SK-N-MC (cell line): ENCODE measurements around the gene ZNF496.
"Not testable (repeated sequence)": the region's sequence is repeated elsewhere in the genome, so short reads cannot be mapped to it uniquely, and the experiment has no call there.

ENCODE experiments used
- DNase-seq: peaks from one replicate; pipeline ENCODE4 v3.0.0-alpha.2; 2011; ENCODE audit warnings: low read depth, low spot score
- H3K27ac ChIP-seq: fragments of 200-600 bp; sonication (generic); 2 replicates; pipeline ENCODE4 v1.5.1; 2016; ENCODE audit warnings: mixed run types
- H3K36me3 ChIP-seq: fragments of 200-600 bp; sonication (generic); 2 replicates; pipeline ENCODE4 v1.6.1; 2017; ENCODE audit warnings: antibody characterized with exemption, low read length, mixed read lengths; ENCODE audit not compliant: insufficient read depth
- H3K4me3 ChIP-seq: fragments of 200-600 bp; sonication (generic); 2 replicates; pipeline ENCODE4 v1.5.1; 2016
- H3K9ac ChIP-seq: fragments of 200-600 bp; sonication (generic); 2 replicates; pipeline ENCODE4 v1.8.0; 2017; ENCODE audit warnings: mixed run types, mixed read lengths; ENCODE audit not compliant: insufficient read length
- H3K9me3 ChIP-seq: fragments of 200-600 bp; sonication (generic); 2 replicates; pipeline ENCODE4 v1.6.1; 2017; ENCODE audit warnings: low read depth, mild to moderate bottlenecking, antibody characterized with exemption, low read length, moderate library complexity, mixed read lengths
- EZH2 ChIP-seq: fragments of 200-600 bp; sonication (generic); IDR thresholded peaks from one replicate; pipeline ENCODE4 v1.6.1; 2017; ENCODE audit warnings: antibody characterized with exemption
- FOXP2 ChIP-seq: optimal IDR thresholded peaks from 2 replicates; pipeline ENCODE3; 2011; ENCODE audit warnings: mild to moderate bottlenecking, moderate library complexity; ENCODE audit not compliant: insufficient read depth; ENCODE audit errors: extremely low read length, control extremely low read depth
- POLR2AphosphoS5 ChIP-seq: IDR thresholded peaks from 2 replicates; pipeline ENCODE4 v1.6.1; 2012; ENCODE audit warnings: mild to moderate bottlenecking, low read depth, low read length, borderline replicate concordance

Gene ZNF496

DNA sequence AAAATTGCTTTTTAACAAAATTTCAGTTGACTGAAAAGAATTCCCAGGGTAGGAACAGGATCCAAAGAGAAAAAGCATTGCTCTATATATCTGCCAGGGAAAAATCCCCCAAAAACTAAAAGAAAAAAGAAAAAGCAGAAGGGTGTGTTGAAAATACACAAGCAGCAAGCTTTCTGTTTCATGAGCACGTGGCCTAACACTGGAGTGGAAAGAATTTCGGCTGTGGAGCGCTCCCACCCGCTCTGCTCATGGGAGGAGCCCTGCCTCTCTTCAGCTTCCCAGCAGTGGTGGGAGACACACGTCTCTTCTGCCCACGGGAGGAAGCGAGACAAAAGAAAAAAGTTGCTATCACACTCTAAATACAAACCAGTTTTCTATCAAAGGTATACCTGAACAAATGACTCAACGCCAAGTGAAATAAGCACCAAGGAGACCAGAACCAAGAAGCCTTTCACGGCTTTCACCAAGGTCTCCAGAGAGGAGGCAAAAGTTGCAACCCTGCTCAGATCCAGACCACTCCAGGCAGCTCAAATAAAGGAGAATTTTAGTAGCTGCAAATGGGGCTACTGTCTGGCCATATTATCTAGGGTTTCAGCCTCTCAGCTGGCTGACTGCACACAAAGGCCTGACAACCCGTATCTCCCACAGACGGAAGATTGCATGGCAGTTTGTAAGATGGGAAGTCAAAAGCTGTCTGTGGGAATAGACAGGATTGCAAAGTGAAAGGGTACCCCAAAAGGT, 29.5 kb upstream of the ZNF496 start:
- Histone ChIP-seq H3K9me3 (no peaks in the 10 kb centered on the region), H3K9ac (no peak overlapping the region), H3K27ac (no peak overlapping the region), H3K4me3 (no peak overlapping the region), H3K36me3 (no peaks in the 10 kb centered on the region)
- TF ChIP-seq POLR2AphosphoS5 = no peak
- TF ChIP-seq FOXP2 = no peak
- no peak for TF ChIP-seq EZH2
- DNase-seq = no peak

DNA sequence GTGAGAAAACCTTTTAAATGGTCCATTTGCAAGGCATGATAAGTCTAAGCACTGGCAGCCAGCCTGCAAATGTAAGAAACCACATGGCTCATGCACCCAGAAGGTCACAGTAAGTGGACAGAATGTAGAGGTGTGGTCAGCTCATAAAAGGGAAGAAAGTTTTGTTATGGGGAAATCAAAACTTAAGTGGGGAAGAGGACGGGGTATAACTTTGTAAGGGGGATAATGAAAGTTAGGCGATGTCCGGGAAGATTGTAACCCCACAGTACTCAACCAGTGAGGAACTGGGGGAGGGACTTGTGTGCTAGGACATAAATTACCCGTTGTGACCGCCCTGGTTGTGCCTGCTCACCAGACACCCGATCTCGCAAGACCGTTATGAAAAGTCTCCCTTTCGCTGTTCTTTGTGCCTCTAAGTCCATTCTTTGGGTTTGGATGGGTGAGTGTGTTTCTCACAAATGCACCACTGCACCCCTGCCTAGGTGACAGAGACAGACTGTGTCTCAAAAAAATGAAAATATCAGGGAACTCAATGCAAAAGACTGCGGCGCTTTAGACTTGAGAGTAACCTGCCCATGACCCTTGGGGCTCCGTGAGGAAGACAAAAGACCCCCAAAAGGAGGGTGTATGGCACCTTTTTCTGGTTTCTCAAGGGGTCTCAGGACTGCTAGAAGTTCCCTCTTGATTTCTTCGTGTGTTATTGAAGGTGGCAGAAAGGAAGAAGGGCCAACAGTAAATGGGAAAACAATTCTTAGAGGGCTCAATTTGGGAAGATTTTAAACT, 28.6 kb upstream of the ZNF496 start:
- TF ChIP-seq FOXP2 (no peak), EZH2 (no peak), POLR2AphosphoS5 (no peak)
- Histone ChIP-seq H3K27ac (no peak overlapping the region), H3K9me3 (no peaks in the 10 kb centered on the region), H3K9ac (no peak overlapping the region), H3K4me3 (no peak overlapping the region), H3K36me3 (no peaks in the 10 kb centered on the region)
- no peak for DNase-seq

DNA sequence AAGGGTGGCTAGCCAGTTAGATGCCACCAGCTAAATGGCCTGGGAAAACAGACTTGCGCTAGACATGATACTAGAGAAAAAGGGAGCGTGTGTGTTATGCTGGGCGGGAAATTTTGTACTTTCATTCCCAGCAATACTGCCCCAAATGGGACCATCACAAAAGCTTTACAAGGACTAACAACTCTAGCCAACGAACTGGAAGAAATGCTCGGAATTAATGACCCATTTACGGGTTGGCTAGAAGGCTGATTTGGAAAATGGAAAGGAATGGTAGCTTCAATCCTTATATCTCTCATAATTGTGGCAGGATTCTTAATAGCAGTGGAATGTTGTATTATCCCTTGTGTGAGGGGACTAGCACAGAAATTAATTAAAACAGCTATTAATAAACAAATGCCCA, 27.9 kb upstream of the ZNF496 start:
- TF ChIP-seq POLR2AphosphoS5 = no peak
- TF ChIP-seq EZH2 = no peak
- TF ChIP-seq FOXP2 = no peak

DNA sequence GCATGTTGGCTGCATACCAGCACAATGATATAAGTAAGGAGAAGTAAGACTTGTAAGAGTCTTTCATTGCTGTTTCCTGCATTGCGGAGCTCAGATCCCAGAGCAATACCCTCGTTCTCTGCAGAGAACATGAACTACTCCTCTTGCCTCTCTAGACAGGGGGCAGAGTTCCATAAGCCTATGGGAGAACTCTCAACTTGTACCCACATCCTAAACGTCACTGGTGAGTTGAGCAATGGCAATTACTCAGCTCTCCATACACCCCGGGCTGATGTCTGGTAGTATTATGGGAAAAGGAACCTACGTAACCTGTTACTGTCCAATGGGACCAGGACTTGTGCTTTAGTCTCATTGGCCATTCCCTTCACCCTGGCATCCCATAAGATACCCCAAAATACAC, 27.3 kb upstream of the ZNF496 start:
- Histone ChIP-seq H3K9me3 (no peaks in the 10 kb centered on the region), H3K9ac (no peak overlapping the region), H3K27ac (no peak overlapping the region), H3K36me3 (no peaks in the 10 kb centered on the region), H3K4me3 (no peak overlapping the region)
- no peak for DNase-seq
- no peak for TF ChIP-seq FOXP2
- TF ChIP-seq POLR2AphosphoS5 = no peak
- no peak for TF ChIP-seq EZH2

More for the DNA sequence above, 27.9 kb upstream of the ZNF496 start:
- no peak for DNase-seq
- no peak overlapping the region for H3K27ac ChIP-seq
- H3K9ac ChIP-seq = no peak overlapping the region
- H3K4me3 ChIP-seq = no peak overlapping the region
- no peaks in the 10 kb centered on the region for H3K36me3 ChIP-seq
- no peaks in the 10 kb centered on the region for H3K9me3 ChIP-seq

DNA sequence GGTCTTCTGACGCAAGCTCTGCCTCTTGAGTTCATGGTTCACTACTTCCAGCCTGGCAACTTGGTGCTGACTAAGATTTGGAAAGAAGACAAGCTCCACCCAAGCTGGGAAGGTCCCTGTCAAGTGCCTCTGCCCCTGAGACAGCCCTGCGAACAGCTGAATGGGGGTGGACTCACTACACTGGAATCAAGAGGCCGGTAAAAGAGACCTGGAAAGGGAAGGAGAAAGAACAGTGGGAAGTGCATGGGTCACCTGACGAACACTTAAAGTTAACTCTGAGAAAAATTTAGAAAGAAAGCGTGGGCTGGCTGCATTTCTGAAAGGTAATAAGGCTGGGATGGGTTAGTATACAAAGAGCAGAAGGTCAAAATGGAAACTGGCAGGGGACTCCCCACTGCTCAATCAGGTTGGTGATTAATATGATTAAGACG, 26.1 kb upstream of the ZNF496 start:
- no peak overlapping the region for H3K9ac ChIP-seq
- no peak for TF ChIP-seq FOXP2
- TF ChIP-seq POLR2AphosphoS5 = no peak
- TF ChIP-seq EZH2 = no peak
- DNase-seq = no peak
- H3K36me3 ChIP-seq = no peaks in the 10 kb centered on the region
- no peak overlapping the region for H3K4me3 ChIP-seq
- H3K9me3 ChIP-seq = no peaks in the 10 kb centered on the region
- H3K27ac ChIP-seq = no peak overlapping the region

DNA sequence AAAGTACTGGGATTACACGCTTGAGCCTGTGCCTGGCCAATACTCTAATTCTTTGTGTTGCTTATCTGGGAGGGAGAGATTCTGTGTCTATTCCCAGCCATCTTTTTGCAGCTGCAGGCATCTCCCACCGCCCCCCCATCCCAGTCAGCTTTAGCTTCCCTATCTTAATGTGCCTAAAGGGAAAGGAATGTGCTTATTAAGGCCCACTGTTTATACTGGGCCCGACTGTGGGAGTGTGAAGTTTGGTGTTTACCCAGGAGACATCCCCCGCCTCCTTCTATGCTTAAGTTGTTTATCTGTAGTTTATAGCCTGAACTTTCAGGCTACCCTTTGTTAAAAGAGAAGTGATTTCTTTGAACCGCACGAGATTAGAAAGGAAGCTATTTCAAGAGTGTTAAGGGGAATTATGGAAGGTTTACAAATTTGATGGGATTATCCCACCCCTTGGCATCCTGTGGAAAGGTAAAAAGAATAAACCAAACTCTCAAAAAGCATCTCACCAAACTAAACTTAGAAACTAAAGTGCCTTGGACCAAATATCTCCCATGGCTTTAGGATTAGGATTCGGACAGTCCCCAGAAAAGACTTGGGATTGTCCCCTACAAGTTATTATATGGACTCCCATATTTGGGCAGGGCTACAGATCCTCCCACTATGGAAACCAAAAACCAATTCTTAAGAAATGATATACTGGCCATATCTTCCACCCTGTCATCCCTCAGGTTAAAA, 25.5 kb upstream of the ZNF496 start:
- Histone ChIP-seq H3K9me3 (no peaks in the 10 kb centered on the region), H3K36me3 (no peaks in the 10 kb centered on the region), H3K4me3 (no peak overlapping the region), H3K27ac (no peak overlapping the region), H3K9ac (no peak overlapping the region)
- TF ChIP-seq POLR2AphosphoS5 = no peak
- TF ChIP-seq FOXP2 = no peak
- no peak for TF ChIP-seq EZH2
- DNase-seq = no peak

DNA sequence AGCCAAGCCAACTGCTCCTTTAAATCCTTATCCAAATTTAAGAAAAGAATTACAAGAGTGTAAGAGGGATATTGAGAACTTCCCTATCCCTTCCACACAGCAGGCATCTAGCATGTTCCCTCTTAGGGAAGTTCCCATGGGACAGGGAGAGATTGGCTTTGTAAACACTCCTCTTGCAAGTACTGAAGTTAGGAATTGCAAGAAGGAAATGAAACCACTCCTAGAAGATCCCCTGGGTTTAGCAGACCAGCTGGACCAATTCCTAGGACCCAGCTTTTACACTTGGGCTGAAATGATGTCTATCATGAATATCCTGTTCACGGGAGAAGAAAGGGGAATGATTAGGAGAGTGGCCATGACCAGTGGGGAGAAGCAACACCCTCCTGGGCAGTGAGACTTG, 23.5 kb upstream of the ZNF496 start:
- H3K4me3 ChIP-seq, H3K36me3 ChIP-seq, H3K9ac ChIP-seq, H3K9me3 ChIP-seq, H3K27ac ChIP-seq, DNase-seq: not testable (repeated sequence)

DNA sequence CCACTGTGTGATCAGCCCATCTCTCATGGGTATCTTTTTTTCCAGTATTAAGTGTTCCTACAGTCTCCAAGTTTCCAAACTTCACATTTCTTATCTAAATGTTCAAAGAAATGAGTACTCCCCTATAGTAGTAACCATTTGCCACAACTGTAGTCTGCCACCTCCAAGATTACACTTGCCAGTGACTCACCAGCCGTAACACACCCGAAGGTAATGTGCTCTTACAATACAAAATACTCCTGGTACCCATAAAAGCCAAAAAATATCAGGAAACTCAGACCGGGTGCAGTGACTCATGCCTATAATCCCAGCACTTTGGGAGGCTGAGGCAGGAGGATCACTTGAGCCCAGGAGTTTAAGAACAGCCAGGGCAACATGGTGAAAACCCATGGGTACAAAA, 20.5 kb upstream of the ZNF496 start:
- H3K4me3 ChIP-seq = no peak overlapping the region
- no peak for TF ChIP-seq EZH2
- no peak for TF ChIP-seq FOXP2
- no peak for TF ChIP-seq POLR2AphosphoS5
- no peak for DNase-seq

DNA sequence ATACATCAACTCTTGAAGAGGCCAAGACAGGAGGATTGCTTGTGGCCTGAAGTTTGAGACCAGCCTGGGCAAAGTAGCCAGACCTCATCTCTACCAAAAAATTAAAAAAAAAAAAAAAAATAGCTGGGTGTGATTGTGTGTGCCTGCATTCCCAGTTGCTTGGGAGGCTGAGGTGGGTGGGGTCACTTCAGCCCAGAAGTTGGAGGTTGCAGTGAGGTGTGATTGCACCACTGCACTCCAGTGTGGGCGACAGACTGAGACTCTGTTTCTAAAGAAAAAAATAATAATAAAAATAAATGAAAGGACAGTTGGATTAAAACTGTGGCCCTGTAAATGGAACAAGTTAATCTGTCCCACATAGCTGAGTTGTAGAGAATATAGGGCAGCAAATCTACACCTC, 18.9 kb upstream of the ZNF496 start:
- Histone ChIP-seq H3K27ac (no peak overlapping the region), H3K9me3 (no peaks in the 10 kb centered on the region), H3K4me3 (no peak overlapping the region), H3K36me3 (no peaks in the 10 kb centered on the region), H3K9ac (no peak overlapping the region)
- TF ChIP-seq POLR2AphosphoS5 = no peak
- no peak for TF ChIP-seq FOXP2
- no peak for TF ChIP-seq EZH2
- no peak for DNase-seq

More for the DNA sequence above, 20.5 kb upstream of the ZNF496 start:
- no peak overlapping the region for H3K27ac ChIP-seq
- H3K36me3 ChIP-seq = no peaks in the 10 kb centered on the region
- no peaks in the 10 kb centered on the region for H3K9me3 ChIP-seq
- H3K9ac ChIP-seq = no peak overlapping the region
